ENCODE measurements around the gene EPB41L4A. TPM values are rescaled to one million over a fixed set of nuclear protein-coding genes. Genes with fewer than 3 reads are reported as not detected.

The EPB41L4A gene
- total RNA-seq, 1 donor from 2014 or later: 11.1 TPM

DNA sequence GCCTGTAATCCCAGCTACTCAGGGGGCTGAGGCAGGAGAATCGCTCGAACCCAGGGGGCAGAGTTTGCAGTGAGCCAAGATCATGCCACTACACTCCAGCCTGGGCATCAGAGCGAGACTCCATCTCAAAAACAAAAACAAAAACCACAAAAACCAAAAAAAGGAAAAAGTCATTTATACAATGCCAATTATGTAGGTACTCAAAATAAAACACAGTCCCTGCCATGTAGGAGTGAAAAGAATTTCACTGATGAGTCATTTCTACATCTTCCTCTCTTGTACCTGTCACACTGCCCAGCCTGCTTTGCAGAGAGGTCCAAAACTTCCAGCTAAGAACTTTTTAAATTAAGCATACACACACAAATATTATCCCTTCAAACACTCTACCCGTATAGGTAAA, 215.8 kb downstream of the EPB41L4A start:
- Mint-ChIP-seq H3K9me3 (ENCODE audit: unreplicated experiment) (no peaks in the 10 kb centered on the region), H3K36me3 (ENCODE audit: low read depth, unreplicated experiment) (no peaks in the 10 kb centered on the region), H3K4me1 (ENCODE audit: low read depth, unreplicated experiment) (peaks cover 9% of the 10 kb centered on the region), H3K27ac (ENCODE audit: unreplicated experiment) (no peak overlapping the region), H3K4me3 (ENCODE audit: unreplicated experiment) (no peak overlapping the region), H3K27me3 (ENCODE audit: low read depth, unreplicated experiment) (no peaks in the 10 kb centered on the region)
- Histone ChIP-seq H3K9ac (ENCODE audit: low read length) (no peak overlapping the region), H3K36me3 (ENCODE audit: insufficient read depth, low read length) (no peaks in the 10 kb centered on the region), H2AFZ (ENCODE audit: low read depth, low read length) (no peak overlapping the region), H3K27ac (ENCODE audit: low read depth, low read length) (no peak overlapping the region), H3K27me3 (ENCODE audit: insufficient read depth, low read length) (no peaks in the 10 kb centered on the region), H3K4me1 (ENCODE audit: insufficient read depth, low read length) (no peaks in the 10 kb centered on the region), H3K4me2 (ENCODE audit: low read length) (no peak overlapping the region), H3K4me3 (ENCODE audit: insufficient read depth, low read depth, low read length) (no peak overlapping the region), H3K9me3 (ENCODE audit: insufficient read depth, low read depth, low read length) (no peaks in the 10 kb centered on the region), H4K20me1 (ENCODE audit: insufficient read depth, low read length) (no peaks in the 10 kb centered on the region), H3K79me2 (ENCODE audit: insufficient read depth, low read length) (no peaks in the 10 kb centered on the region)
- DNase-seq (ENCODE audit: low read depth) (no peak), FAIRE-seq (no peak)
- TF ChIP-seq, protein P1, sequence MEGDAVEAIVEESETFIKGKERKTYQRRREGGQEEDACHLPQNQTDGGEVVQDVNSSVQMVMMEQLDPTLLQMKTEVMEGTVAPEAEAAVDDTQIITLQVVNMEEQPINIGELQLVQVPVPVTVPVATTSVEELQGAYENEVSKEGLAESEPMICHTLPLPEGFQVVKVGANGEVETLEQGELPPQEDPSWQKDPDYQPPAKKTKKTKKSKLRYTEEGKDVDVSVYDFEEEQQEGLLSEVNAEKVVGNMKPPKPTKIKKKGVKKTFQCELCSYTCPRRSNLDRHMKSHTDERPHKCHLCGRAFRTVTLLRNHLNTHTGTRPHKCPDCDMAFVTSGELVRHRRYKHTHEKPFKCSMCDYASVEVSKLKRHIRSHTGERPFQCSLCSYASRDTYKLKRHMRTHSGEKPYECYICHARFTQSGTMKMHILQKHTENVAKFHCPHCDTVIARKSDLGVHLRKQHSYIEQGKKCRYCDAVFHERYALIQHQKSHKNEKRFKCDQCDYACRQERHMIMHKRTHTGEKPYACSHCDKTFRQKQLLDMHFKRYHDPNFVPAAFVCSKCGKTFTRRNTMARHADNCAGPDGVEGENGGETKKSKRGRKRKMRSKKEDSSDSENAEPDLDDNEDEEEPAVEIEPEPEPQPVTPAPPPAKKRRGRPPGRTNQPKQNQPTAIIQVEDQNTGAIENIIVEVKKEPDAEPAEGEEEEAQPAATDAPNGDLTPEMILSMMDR (IDR thresholded peaks at IDR 0.05; ENCODE audit: insufficient read depth, low read depth, low read length): no peak
- TF ChIP-seq EZH2 (IDR thresholded peaks at IDR 0.05; ENCODE audit: insufficient read depth, low read length): no peak

GRCh38 chr5:112202694-112203093, 216.4 kb downstream of the EPB41L4A start:
- Histone ChIP-seq H3K9ac (ENCODE audit: low read length) (no peak overlapping the region), H3K4me2 (ENCODE audit: low read length) (no peak overlapping the region), H3K27ac (ENCODE audit: low read depth, low read length) (no peak overlapping the region), H4K20me1 (ENCODE audit: insufficient read depth, low read length) (no peaks in the 10 kb centered on the region), H3K9me3 (ENCODE audit: insufficient read depth, low read depth, low read length) (no peaks in the 10 kb centered on the region), H2AFZ (ENCODE audit: low read depth, low read length) (no peak overlapping the region), H3K4me3 (ENCODE audit: insufficient read depth, low read depth, low read length) (no peak overlapping the region), H3K36me3 (ENCODE audit: insufficient read depth, low read length) (no peaks in the 10 kb centered on the region), H3K4me1 (ENCODE audit: insufficient read depth, low read length) (no peaks in the 10 kb centered on the region), H3K79me2 (ENCODE audit: insufficient read depth, low read length) (no peaks in the 10 kb centered on the region), H3K27me3 (ENCODE audit: insufficient read depth, low read length) (no peaks in the 10 kb centered on the region)
- no peaks in the 10 kb centered on the region for H3K9me3 Mint-ChIP-seq (ENCODE audit: unreplicated experiment)
- H3K27ac Mint-ChIP-seq (ENCODE audit: unreplicated experiment): no peak overlapping the region
- DNase-seq (ENCODE audit: low read depth): no peak
- FAIRE-seq: no peak
- TF ChIP-seq EZH2 (IDR thresholded peaks at IDR 0.05; ENCODE audit: insufficient read depth, low read length): no peak
- TF ChIP-seq, protein P1 (IDR thresholded peaks at IDR 0.05; ENCODE audit: insufficient read depth, low read depth, low read length): no peak
- no peak overlapping the region for H3K4me3 Mint-ChIP-seq (ENCODE audit: unreplicated experiment)
- H3K36me3 Mint-ChIP-seq (ENCODE audit: low read depth, unreplicated experiment): no peaks in the 10 kb centered on the region
- H3K27me3 Mint-ChIP-seq (ENCODE audit: low read depth, unreplicated experiment): no peaks in the 10 kb centered on the region
- H3K4me1 Mint-ChIP-seq (ENCODE audit: low read depth, unreplicated experiment): peaks cover 9% of the 10 kb centered on the region

- Histone ChIP-seq H3K36me3 (ENCODE audit: insufficient read depth, low read length) (no peaks in the 10 kb centered on the region), H3K4me2 (ENCODE audit: low read length) (no peak overlapping the region), H3K4me1 (ENCODE audit: insufficient read depth, low read length) (no peaks in the 10 kb centered on the region), H3K9ac (ENCODE audit: low read length) (no peak overlapping the region), H2AFZ (ENCODE audit: low read depth, low read length) (no peak overlapping the region), H3K4me3 (ENCODE audit: insufficient read depth, low read depth, low read length) (no peak overlapping the region), H3K79me2 (ENCODE audit: insufficient read depth, low read length) (no peaks in the 10 kb centered on the region), H3K27me3 (ENCODE audit: insufficient read depth, low read length) (peaks cover 3% of the 10 kb centered on the region), H3K27ac (ENCODE audit: low read depth, low read length) (no peak overlapping the region), H4K20me1 (ENCODE audit: insufficient read depth, low read length) (no peaks in the 10 kb centered on the region), H3K9me3 (ENCODE audit: insufficient read depth, low read depth, low read length) (no peaks in the 10 kb centered on the region)
- no peak for DNase-seq (ENCODE audit: low read depth)
- Mint-ChIP-seq H3K27me3 (ENCODE audit: low read depth, unreplicated experiment) (no peaks in the 10 kb centered on the region), H3K9me3 (ENCODE audit: unreplicated experiment) (no peaks in the 10 kb centered on the region), H3K4me3 (ENCODE audit: unreplicated experiment) (no peak overlapping the region), H3K4me1 (ENCODE audit: low read depth, unreplicated experiment) (peaks cover 9% of the 10 kb centered on the region), H3K36me3 (ENCODE audit: low read depth, unreplicated experiment) (no peaks in the 10 kb centered on the region), H3K27ac (ENCODE audit: unreplicated experiment) (no peak overlapping the region)
- TF ChIP-seq, protein P1 (IDR thresholded peaks at IDR 0.05; ENCODE audit: insufficient read depth, low read depth, low read length): no peak
- TF ChIP-seq EZH2 (IDR thresholded peaks at IDR 0.05; ENCODE audit: insufficient read depth, low read length): no peak
- no peak for FAIRE-seq
Measured at GRCh38 chr5:112201141-112201540, 217.9 kb downstream of the EPB41L4A start.
